Colonic mucosa (tissue), 4 donors: Measurements from ENCODE around the gene GNAZ. TPM values are rescaled to one million over a fixed set of nuclear protein-coding genes. Genes with fewer than 3 reads are reported as not detected.

Experiments
- DNase-seq: peaks from one replicate; pipeline ENCODE4 v3.0.0-alpha.2; 2020
- H3K27ac ChIP-seq: fragments of 200-600 bp; one replicate; pipeline ENCODE4 v1.8.0; 2021
- H3K27me3 ChIP-seq: fragments of 200-600 bp; one replicate; pipeline ENCODE4 v1.8.0; 2021
- H3K36me3 ChIP-seq: fragments of 200-600 bp; one replicate; pipeline ENCODE4 v1.8.0; 2021
- H3K4me1 ChIP-seq: fragments of 200-600 bp; one replicate; pipeline ENCODE4 v1.8.0; 2021; ENCODE audit warnings: mild to moderate bottlenecking
- H3K4me3 ChIP-seq: fragments of 200-600 bp; one replicate; pipeline ENCODE4 v1.8.0; 2021
- H3K9ac ChIP-seq, 2 donors: one replicate each; pipeline ENCODE4 v1.7.0; 2013; ENCODE audit warnings: control low read depth in 2 of 2, low read depth in 2 of 2, low read length in 2 of 2
- H3K9me3 ChIP-seq: fragments of 200-600 bp; one replicate; pipeline ENCODE4 v1.8.0; 2021
- CTCF ChIP-seq: fragments of 200-600 bp; IDR thresholded peaks from one replicate; pipeline ENCODE4 v1.8.0; 2022; ENCODE audit warnings: antibody characterized with exemption, mild to moderate bottlenecking
- intact Hi-C: fragments of 100-400 bp; cut with DNase I; formaldehyde crosslinking; loops from one replicate; pipeline ENCODE4 v1.14.1; 2022
- total RNA-seq, 2 donors: library from RNA; stranded (reverse); fragmentation: NEBNext Ultra II Directional in 1 of 2; extraction: Animal tissue kit (Norgen Biotek cat#: 25700) in 1 of 2; gene quantifications; one replicate each; pipeline ENCODE4 v1.2.1, GENCODE V29; 2021
- donor health status: healthy.
- donor health status: DM: no; HTN: no; CAD: no.
- donor health status: DM: no; HTN: no; CAD: no.

GNAZ gene
- total RNA-seq, 2 donors from 2014 or later = 1.2 to 2.5 TPM

GRCh38 chr22:23149743-23150238 lies 79.5 kb downstream of the GNAZ start:
- no peaks in the 10 kb centered on the region for H3K36me3 ChIP-seq
- no peaks in the 10 kb centered on the region for H3K27me3 ChIP-seq
- no peak for TF ChIP-seq CTCF
- intact Hi-C loops = no loop called here
- no peak overlapping the region for H3K9ac ChIP-seq
- H3K27ac ChIP-seq = no peak overlapping the region
- no peak overlapping the region for H3K4me3 ChIP-seq
- no peaks in the 10 kb centered on the region for H3K9me3 ChIP-seq
- H3K4me1 ChIP-seq = peaks cover 5% of the 10 kb centered on the region
- no peak for DNase-seq

- H3K9me3 ChIP-seq = no peaks in the 10 kb centered on the region
- no peaks in the 10 kb centered on the region for H3K4me1 ChIP-seq
- no peak for TF ChIP-seq CTCF
- H3K36me3 ChIP-seq = no peaks in the 10 kb centered on the region
- H3K27ac ChIP-seq = no peak overlapping the region
- no peak overlapping the region for H3K4me3 ChIP-seq
- no peak overlapping the region for H3K9ac ChIP-seq
- no peaks in the 10 kb centered on the region for H3K27me3 ChIP-seq
- no peak for DNase-seq
- intact Hi-C loops = no loop called here
These were observed 80.4 kb downstream of the GNAZ start for GRCh38 chr22:23150762-23151161.

GRCh38 chr22:23151827-23152226 lies 81.5 kb downstream of the GNAZ start:
- Histone ChIP-seq H3K9me3 (no peaks in the 10 kb centered on the region), H3K9ac (no peak overlapping the region), H3K4me1 (no peaks in the 10 kb centered on the region), H3K4me3 (no peak overlapping the region), H3K27me3 (no peaks in the 10 kb centered on the region), H3K27ac (no peak overlapping the region), H3K36me3 (no peaks in the 10 kb centered on the region)
- no peak for TF ChIP-seq CTCF
- intact Hi-C loops = no loop called here
- no peak for DNase-seq

GRCh38 chr22:23152238-23153114 lies 82.2 kb downstream of the GNAZ start:
- no peak for DNase-seq
- intact Hi-C loops = no loop called here
- no peaks in the 10 kb centered on the region for H3K9me3 ChIP-seq
- no peaks in the 10 kb centered on the region for H3K27me3 ChIP-seq
- H3K27ac ChIP-seq = no peak overlapping the region
- no peaks in the 10 kb centered on the region for H3K4me1 ChIP-seq
- H3K36me3 ChIP-seq = no peaks in the 10 kb centered on the region
- TF ChIP-seq CTCF = no peak
- no peak overlapping the region for H3K9ac ChIP-seq
- no peak overlapping the region for H3K4me3 ChIP-seq

GRCh38 chr22:23153994-23154393 lies 83.7 kb downstream of the GNAZ start:
- Histone ChIP-seq H3K27me3 (no peaks in the 10 kb centered on the region), H3K9me3 (no peaks in the 10 kb centered on the region), H3K27ac (no peak overlapping the region), H3K4me3 (no peak overlapping the region), H3K36me3 (no peaks in the 10 kb centered on the region), H3K9ac (no peak overlapping the region), H3K4me1 (no peaks in the 10 kb centered on the region)
- no peak for TF ChIP-seq CTCF
- intact Hi-C loops = no loop called here
- no peak for DNase-seq
